ENCODE results near the gene CARS2.
"Not testable (repeated sequence)": the region's sequence is repeated elsewhere in the genome, so short reads cannot be mapped to it uniquely, and the experiment has no call there.

Gene CARS2

DNA sequence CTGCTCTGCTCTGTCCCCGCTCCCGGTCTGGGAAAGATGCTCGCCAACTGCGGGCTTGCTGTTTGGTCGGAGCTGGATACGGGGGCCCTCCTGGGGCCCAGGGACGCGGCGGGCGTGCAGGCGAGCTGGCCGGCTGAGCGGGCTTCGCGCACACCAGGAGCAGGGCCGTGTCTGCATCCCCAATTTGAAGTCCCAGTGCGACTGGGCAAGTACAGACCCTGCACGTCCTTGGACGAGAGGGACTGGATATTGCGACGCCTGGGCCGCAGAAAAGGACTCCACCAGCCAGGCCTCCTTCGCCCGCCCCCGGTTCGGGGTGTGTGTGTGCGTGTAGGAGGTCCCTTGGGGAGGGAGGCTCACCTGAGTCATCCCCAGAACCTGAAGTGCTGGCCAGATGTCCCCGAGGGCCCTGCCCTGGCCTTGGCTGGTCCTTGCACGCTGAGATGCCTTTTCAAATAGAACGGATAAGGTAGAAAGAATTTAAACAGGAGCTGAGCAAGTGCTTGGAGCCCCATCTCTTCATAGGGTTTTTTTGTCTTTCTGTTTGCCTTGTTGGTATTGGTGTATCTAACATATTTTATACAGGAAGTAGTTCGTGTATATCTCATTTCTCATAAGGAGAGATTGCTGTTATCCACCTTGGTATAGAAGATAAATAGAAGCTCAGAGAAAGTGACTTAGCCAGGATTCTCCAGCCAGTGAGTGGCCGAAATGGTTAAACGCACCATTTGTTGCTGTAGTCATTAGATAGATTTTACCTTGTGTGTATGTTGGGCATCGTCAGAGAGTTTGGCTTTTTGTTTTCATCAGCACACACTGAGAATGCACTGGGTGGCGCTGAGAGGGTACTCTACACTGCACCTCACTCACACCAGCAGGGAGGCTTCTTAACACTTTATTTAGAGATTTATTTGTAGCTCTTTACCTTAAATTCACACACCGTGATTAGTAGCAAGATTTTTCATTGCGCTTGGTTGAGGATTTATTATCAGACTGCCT, 89.5 kb downstream of the CARS2 start:
- peak; percentile 61 for DNase-seq (ENCODE audit: low read depth)

DNA sequence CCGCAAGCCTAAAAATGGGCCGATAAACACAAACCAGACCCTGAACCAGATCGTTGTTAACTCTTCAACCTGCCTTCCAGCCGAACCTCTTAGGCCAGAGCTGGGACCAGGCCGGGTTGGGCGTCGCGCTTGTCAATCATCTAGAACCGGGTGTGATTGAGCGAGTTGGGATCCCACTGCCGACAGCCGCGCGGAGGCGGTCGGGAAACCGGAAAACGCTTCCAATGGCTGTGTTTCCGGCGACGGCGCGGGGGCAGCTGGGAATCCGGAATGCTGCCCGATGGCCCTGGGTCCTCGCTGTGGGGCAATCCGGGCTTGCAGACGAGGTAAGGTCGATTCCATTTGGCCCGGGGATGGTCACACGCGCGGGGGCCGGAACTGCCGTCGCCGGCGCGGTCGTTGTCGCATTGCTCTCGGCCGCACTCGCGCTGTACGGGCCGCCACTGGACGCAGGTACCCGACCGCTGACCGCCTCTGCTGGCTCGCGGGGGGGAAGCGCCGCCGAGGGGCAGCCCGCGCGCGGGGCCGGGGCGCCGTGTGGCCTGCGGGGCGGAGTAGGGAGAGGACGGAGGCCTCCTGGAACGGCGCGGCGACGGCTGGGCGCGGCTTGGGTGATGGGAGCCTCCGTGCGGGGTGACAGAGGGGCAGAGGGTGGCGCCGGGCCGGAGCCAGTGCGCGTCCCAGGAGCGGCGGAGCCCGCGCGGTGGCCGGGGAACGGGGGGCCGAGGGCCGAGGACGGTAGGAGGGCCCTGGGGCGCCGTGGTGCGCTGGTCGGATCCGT, 90.4 kb downstream of the CARS2 start, which contains the start of gene NAXD:
TSS of gene NAXD (plus strand) at position 224 of the 781 bp plus-strand sequence. CDS start at position 281, 57 bp downstream.
- DNase-seq (ENCODE audit: low read depth), result peak; percentile 98

DNA sequence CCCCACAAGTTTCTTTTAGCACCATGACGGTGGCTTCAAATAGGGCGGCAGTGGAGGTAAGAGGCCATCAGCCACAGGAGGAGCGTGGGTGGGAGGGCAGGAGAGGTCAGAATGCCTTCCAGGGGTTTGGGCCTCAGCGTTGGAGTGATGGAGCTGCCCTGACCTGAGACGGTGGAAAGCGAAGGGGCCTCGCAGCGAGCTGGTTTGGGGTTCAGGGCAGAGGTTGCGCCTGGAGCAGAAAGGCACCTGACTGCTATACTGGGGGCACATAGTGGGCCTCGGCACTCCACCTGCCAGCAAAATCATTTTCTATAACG, 91.0 kb downstream of the CARS2 start:
- no peak for DNase-seq (ENCODE audit: low read depth)

DNA sequence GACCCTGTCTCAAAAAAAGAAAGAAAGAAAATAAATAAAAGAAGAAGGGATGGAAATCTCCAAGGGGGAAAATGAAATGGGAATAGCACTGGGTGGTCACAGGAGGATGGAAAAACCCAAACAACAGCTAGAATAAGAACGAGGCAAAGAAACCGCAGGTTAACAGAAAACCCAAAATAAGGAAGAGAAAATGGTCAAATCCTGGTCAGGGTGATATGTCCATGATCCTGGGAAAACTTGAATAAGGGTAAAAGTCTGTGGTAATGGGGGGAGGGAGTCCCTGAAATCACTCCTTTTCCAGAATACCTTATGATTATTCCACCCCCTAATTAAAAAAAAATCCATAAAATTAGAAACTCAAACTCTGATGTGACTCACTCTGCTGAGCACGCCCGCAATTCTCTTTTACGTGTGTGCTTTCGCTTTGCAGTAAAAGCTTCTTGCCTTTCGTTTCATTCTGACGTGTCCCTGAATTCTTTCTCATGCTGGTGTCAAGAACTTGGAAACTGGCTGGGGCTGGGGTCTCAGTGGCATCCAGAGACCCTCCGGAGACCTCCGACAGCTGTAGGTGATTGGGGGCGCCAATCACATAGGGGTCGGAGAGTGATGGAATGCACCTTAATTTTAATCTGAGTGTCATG, 94.8 kb downstream of the CARS2 start:
- no peak for DNase-seq (ENCODE audit: low read depth)

DNA sequence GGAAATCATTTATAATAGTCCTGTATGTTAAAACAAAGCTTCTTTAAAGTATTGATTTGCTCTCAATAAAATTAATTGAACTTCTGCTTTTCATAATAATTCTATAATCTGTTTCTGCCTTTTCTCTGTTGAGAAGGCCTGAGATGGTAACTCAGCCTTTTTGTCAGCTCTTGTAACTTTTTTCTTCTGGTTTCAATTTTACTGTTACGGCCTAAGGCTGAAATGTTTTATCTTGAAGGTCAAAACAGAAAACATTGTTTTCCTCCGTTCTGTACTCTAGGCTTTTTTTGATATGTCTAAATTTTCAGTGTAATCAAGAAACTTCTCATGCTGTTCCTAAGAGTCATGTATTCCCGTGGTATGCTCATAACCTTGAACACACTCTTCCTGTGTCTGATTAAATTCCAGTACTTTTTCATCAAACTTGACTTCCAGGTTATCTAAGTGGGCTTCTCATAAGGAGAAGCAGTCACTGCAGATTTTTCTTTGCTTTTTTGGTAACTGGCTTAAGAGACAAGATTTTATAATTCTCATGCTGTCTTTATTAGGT, 98.2 kb downstream of the CARS2 start:
- peak; percentile 45 for DNase-seq (ENCODE audit: low read depth)

DNA sequence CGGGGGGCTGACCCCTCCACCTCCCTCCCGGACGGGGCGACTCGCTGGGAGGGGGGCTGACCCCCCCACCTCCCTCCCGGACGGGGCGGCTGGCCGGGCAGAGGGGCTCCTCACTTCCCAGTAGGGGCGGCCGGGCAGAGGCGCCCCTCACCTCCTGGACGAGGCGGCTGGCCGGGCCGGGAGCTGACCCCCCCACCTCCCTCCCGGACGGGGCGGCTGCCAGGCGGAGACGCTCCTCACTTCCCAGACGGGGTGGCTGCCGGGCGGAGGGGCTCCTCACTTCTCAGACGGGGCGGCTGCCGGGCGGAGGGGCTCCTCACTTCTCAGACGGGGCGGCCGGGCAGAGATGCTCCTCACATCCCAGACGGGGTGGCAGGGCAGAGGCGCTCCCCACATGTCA, 99.6 kb downstream of the CARS2 start:
- not testable (repeated sequence) for DNase-seq (ENCODE audit: low read depth)

DNA sequence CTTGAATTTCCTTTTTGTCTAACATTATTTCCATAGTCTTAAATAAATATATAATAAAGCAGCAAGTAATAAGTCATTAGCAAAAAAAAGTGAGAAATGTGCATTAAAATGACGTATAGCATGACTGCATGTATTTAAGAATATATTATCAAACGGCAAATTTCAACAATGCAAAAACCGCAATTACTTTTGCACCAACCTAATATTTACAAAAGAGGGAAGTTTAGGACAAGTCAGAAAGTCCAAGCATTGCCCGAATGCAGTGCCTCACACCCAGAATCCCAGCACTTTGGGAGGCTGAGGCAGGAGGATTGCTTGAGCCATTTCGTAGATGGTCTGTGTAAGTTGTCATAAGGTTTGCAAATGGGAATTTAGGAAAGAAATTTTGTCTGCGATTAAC, 100.8 kb downstream of the CARS2 start:
- DNase-seq (ENCODE audit: low read depth), result no peak

DNA sequence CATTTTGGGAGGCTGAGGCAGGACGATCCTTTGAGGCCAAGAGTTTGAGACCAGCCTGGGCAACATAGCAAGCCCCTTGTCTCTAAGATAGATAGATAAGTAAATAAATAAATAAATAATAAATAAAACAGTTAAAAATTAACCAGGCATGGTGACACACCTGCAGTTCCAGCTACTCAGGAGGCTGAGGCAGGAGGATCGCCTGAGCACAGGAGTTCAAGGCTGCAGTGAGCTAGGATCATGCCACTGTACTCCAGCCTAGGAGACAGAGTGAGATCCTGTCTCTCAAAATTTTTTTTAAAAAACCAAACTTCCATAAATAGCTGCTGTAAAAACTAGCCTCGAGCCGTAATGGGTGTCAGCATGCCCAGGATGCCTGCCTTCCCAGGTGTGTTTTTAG, 104.9 kb downstream of the CARS2 start:
- no peak for DNase-seq (ENCODE audit: low read depth)

DNA sequence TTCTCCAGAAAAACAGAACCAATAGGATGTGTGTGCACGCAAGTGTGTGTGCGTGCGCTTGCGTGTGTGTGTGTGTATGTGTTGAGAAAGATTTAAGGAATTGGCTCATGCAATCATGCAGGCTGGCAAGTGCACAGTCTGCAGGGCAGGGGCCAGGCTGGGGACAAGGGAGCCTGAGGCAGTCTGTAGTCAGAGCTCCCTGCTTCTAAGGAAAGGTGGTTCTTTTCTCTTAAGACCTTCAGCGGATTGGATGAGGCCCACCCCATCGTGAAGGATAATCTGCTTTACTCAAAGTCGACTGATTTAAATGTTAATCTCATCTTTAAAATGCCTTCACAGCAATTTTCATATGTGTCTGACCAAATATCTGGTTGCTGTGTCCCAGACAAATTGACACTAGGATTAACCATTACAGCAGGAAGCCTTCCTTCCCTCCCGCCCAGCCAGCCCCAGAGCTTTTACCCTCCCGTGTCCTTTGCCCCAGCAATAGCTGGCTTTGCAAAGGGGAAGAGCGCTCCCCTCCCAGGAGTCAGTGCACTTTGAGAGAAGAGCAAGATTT, 105.6 kb downstream of the CARS2 start:
- DNase-seq (ENCODE audit: low read depth), result no peak

DNA sequence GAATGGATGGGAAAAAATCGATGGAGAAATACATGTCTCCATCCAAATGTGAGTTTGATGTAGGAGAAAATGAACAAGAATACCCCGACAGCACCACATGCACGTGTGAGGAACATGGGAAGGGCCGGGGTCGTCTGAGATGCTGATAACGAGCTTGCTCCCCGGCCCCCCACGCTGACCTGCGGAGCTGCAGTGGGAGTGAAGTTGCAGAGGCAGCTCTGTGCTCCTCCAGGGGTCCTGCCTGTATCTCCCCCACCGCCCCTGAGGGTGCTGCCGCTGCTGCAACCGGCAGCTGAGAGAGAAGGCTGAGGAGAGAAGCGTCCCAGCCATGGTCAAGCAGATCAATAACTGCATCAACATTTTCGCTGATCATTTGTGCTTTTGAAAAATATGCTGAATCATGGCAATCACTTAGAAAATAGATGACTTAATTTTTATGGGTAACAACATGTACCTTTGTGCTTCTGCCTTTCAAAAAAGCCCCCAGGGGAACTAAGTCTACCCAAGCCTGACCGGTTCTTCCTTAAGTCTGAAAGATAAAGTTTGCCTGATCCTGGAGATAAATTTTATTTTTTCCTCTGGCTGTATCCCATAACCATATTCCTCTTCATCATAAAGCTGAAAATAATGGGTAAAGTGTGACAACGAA, 108.8 kb downstream of the CARS2 start:
- no peak for DNase-seq (ENCODE audit: low read depth)

DNA sequence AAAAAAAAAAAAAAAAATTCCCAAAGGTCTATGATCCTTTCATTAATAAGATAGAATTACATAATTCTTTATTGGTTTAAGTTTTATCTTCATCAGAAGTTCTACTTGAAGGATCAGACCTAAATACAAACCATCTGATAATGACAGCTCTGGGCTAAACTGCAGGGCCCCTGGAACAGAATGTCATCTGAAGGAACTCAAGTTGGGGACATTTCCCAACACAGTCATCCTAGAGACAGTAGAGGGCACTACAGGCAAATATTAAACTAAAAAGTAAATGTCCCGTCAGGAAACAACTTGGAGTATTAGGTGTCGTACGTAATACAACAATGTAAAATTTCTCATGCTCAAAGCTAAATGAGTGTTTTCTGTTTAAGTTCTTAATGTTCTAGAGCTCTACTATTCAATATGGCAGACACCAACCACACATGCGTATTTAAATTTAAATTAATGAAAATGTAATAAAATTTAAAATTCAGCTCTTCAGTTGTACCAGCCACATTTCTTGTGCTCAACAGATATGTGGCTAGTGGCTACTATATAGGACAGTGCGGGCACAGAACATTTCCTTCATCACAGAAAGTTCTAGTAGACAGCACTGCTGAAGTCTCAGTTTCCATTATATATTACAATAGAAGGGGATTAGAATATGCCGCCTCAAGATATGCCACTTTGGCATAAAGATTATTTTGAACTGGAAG, 112.3 kb downstream of the CARS2 start:
- peak; percentile 61 for DNase-seq (ENCODE audit: low read depth)

DNA sequence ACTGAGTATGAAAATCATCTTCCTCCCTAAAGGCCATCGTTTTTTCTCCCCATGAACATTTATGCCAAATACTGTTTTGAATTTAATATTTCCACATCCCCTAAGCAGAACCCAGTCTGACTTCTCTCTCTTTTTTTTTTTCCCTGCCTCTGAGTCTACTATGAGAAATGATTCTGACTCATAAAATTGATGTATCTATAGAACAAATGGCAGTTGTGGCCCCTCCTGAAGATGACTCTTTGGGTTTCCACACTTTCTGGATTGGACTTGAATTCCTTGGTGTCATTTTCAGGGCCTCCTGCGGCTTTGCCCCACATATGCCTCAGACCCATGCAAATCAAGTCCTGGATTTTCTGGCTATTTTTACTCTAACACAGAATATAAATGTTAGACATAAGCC, 113.3 kb downstream of the CARS2 start:
- DNase-seq (ENCODE audit: low read depth), result peak; percentile 69

All from iris pigment epithelial cell (primary cell).